Activated CD8-positive, alpha-beta memory T cell treated with anti-CD3 and anti-CD28 coated beads, Interleukin-2, amount 50 U/mL, for 24 hours (primary cell): ENCODE data around the gene AKR1A1.
"Not testable (repeated sequence)": the region's sequence is repeated elsewhere in the genome, so short reads cannot be mapped to it uniquely, and the experiment has no call there.

Experiments used
- DNase-seq: peaks from one replicate; pipeline ENCODE4 v3.0.0-alpha.2; 2020; ENCODE audit errors: extremely low read depth

The AKR1A1 gene

GRCh38 chr1:45569571-45569961 lies 18.9 kb downstream of the AKR1A1 start:
- no peak for DNase-seq

GRCh38 chr1:45569962-45570581 lies 19.4 kb downstream of the AKR1A1 start:
- DNase-seq, result peak; percentile 33

GRCh38 chr1:45570631-45571030 lies 20.0 kb downstream of the AKR1A1 start:
- DNase-seq, result no peak

GRCh38 chr1:45573231-45573804 lies 22.7 kb downstream of the AKR1A1 start:
- DNase-seq, result no peak

- no peak for DNase-seq
Measured at GRCh38 chr1:45574105-45574626, 23.5 kb downstream of the AKR1A1 start.

GRCh38 chr1:45583264-45583665 lies 32.6 kb downstream of the AKR1A1 start:
- peak; percentile 81 for DNase-seq

GRCh38 chr1:45583666-45584350 lies 33.2 kb downstream of the AKR1A1 start, which contains the start of gene NASP:
Gene NASP, plus strand, starts transcription at chr1:45584041. Its CDS starts 106 bp downstream, at chr1:45584147.
- DNase-seq, result peak; percentile 80

- peak; percentile 66 for DNase-seq
Measured at GRCh38 chr1:45584351-45585109, 33.9 kb downstream of the AKR1A1 start.

GRCh38 chr1:45585110-45585426 lies 34.4 kb downstream of the AKR1A1 start:
- no peak for DNase-seq

GRCh38 chr1:45585496-45586075 lies 35.0 kb downstream of the AKR1A1 start:
- no peak for DNase-seq

GRCh38 chr1:45586769-45587168 lies 36.1 kb downstream of the AKR1A1 start:
- no peak for DNase-seq

GRCh38 chr1:45589861-45590260 lies 39.2 kb downstream of the AKR1A1 start:
- DNase-seq, result no peak

GRCh38 chr1:45594412-45594811 lies 43.8 kb downstream of the AKR1A1 start:
- no peak for DNase-seq

GRCh38 chr1:45596765-45597164 lies 46.1 kb downstream of the AKR1A1 start:
- DNase-seq, result not testable (repeated sequence)

- no peak for DNase-seq
Measured at GRCh38 chr1:45604239-45604638, 53.6 kb downstream of the AKR1A1 start.

GRCh38 chr1:45607404-45608074 lies 56.9 kb downstream of the AKR1A1 start:
- no peak for DNase-seq

GRCh38 chr1:45608175-45609156 lies 57.8 kb downstream of the AKR1A1 start:
- no peak for DNase-seq

GRCh38 chr1:45610589-45611226 lies 60.1 kb downstream of the AKR1A1 start:
- no peak for DNase-seq

- no peak for DNase-seq
Measured at GRCh38 chr1:45612941-45613579, 62.4 kb downstream of the AKR1A1 start.
